SK-N-SH (cell line): Measurements from ENCODE around the gene TP53BP2. TPM values are rescaled to one million over a fixed set of nuclear protein-coding genes. Genes with fewer than 3 reads are reported as not detected.

ENCODE experiments used
- CTCF ChIA-PET: fragments of 300-600, 350-600 bp; formaldehyde crosslinking; extraction: SDS; loops from one replicate; lab custom pipeline; 2021; lab: Yijun Ruan, JAX
- POLR2A ChIA-PET: fragments of 350-600 bp; sonication (Branson Sonifier 250); formaldehyde crosslinking; extraction: SDS; loops from one replicate; lab custom pipeline; 2020; ENCODE audit warnings: antibody characterized with exemption, inconsistent platforms; lab: Yijun Ruan, JAX
- DNase-seq: peaks from one replicate; pipeline ENCODE4 v3.0.0; 2012
- H2AFZ ChIP-seq: fragments of 200-600 bp; sonication (generic); 2 replicates; pipeline ENCODE4 v1.8.1; 2016; ENCODE audit warnings: antibody characterized with exemption, mild to moderate bottlenecking, low read depth
- H3F3A ChIP-seq: fragments of 200-600 bp; sonication (generic); replicated peaks from 2 replicates; pipeline ENCODE3; 2016; ENCODE audit warnings: antibody characterized with exemption, mild to moderate bottlenecking; ENCODE audit not compliant: insufficient read depth
- H3K27ac ChIP-seq, 2 experiments: fragments of 200-500 bp in 1 of 2; fragments of 200-600 bp in 1 of 2; sonication (Bioruptor generic) in 1 of 2; sonication (generic), shearing (Covaris generic) in 1 of 2; 2 replicates each; pipeline versions ENCODE4 v1.5.1 to v1.6.1; 2014 to 2016; ENCODE audit warnings: low read depth in 2 of 2, inconsistent platforms in 1 of 2, low read length in 1 of 2, mild to moderate bottlenecking in 1 of 2, mixed read lengths in 1 of 2
- H3K27me3 ChIP-seq: fragments of 200-600 bp; sonication (generic), shearing (Covaris generic); 2 replicates; pipeline ENCODE4 v1.6.1; 2016; ENCODE audit warnings: mixed run types; ENCODE audit not compliant: insufficient read depth
- H3K36me3 ChIP-seq, 2 experiments: fragments of 200-500 bp in 1 of 2; fragments of 200-600 bp in 1 of 2; sonication (Bioruptor generic) in 1 of 2; sonication (generic) in 1 of 2; replicated peaks in 1 of 2; 2 replicates each; pipeline versions ENCODE3 to v1.5.1; 2014 to 2016; ENCODE audit warnings: low read length in 1 of 2, mild to moderate bottlenecking in 1 of 2; ENCODE audit not compliant: insufficient read depth in 2 of 2, control insufficient read depth in 1 of 2
- H3K4me1 ChIP-seq, 2 experiments: fragments of 200-500 bp in 1 of 2; fragments of 200-600 bp in 1 of 2; sonication (Bioruptor generic) in 1 of 2; sonication (generic), shearing (Covaris generic) in 1 of 2; 2 replicates each; pipeline versions ENCODE4 v1.5.1 to v1.6.1; 2014 to 2016; ENCODE audit warnings: low read depth in 1 of 2, low read length in 1 of 2, mixed run types in 1 of 2; ENCODE audit not compliant: insufficient read depth in 2 of 2, control insufficient read depth in 1 of 2
- H3K4me2 ChIP-seq: fragments of 200-600 bp; sonication (generic), shearing (Covaris generic); 2 replicates; pipeline ENCODE4 v1.6.1; 2017; ENCODE audit warnings: mixed run types
- H3K4me3 ChIP-seq, 2 experiments: fragments of 200-500 bp in 1 of 2; fragments of 200-600 bp in 1 of 2; sonication (Bioruptor generic) in 1 of 2; sonication (generic), shearing (Covaris generic) in 1 of 2; 2 replicates each; pipeline versions ENCODE4 v1.5.1 to v1.8.1; 2014 to 2016; ENCODE audit warnings: low read depth in 2 of 2, inconsistent platforms in 1 of 2, low read length in 1 of 2, mild to moderate bottlenecking in 1 of 2, mixed read lengths in 1 of 2, moderate library complexity in 1 of 2
- H3K79me2 ChIP-seq: fragments of 200-600 bp; sonication (generic); 2 replicates; pipeline ENCODE4 v1.8.1; 2017; ENCODE audit warnings: mild to moderate bottlenecking; ENCODE audit not compliant: insufficient read depth
- H3K9ac ChIP-seq: fragments of 200-600 bp; sonication (generic); 2 replicates; pipeline ENCODE4 v1.6.1; 2017; ENCODE audit warnings: mixed run types
- H3K9me2 ChIP-seq: fragments of 200-600 bp; sonication (generic); 2 replicates; pipeline ENCODE4 v1.6.1; 2017; ENCODE audit warnings: mixed run types
- H3K9me3 ChIP-seq: fragments of 200-600 bp; sonication (generic); 2 replicates; pipeline ENCODE4 v1.6.1; 2017; ENCODE audit warnings: mixed run types, mild to moderate bottlenecking, moderate library complexity
- H4K20me1 ChIP-seq: fragments of 200-600 bp; sonication (generic); 2 replicates; pipeline ENCODE4 v1.6.1; 2017; ENCODE audit warnings: mild to moderate bottlenecking, mixed run types; ENCODE audit not compliant: insufficient read depth
- EP300 ChIP-seq, 2 experiments: IDR thresholded peaks; 2 replicates each; pipeline versions ENCODE4 v1.4.0 to v1.6.1; 2012; ENCODE audit warnings: borderline replicate concordance in 1 of 2, low read depth in 1 of 2, low read length in 1 of 2
- FOXJ3 ChIP-seq: sonication (generic); formaldehyde crosslinking; IDR thresholded peaks from 2 replicates; pipeline ENCODE4 v1.5.1; 2020; ENCODE audit warnings: mild to moderate bottlenecking, missing genetic modification reagents
- GATA2 ChIP-seq: sonication (generic); formaldehyde crosslinking; IDR thresholded peaks from 2 replicates; pipeline ENCODE4 v1.5.0; 2020; ENCODE audit warnings: mild to moderate bottlenecking, missing genetic modification reagents
- MEF2A ChIP-seq: IDR thresholded peaks from 2 replicates; pipeline ENCODE4 v1.4.0; 2012; ENCODE audit warnings: low read depth, borderline replicate concordance
- MXI1 ChIP-seq: IDR thresholded peaks from 2 replicates; pipeline ENCODE4 v1.6.1; 2012; ENCODE audit warnings: mild to moderate bottlenecking, low read depth, low read length, improper control_type of control experiment
- POLR2AphosphoS5 ChIP-seq: IDR thresholded peaks from 2 replicates; pipeline ENCODE4 v1.6.1; 2012; ENCODE audit warnings: low read depth, low read length
- RCOR1 ChIP-seq: fragments of 150-350 bp; IDR thresholded peaks from 2 replicates; pipeline ENCODE4 v1.6.1; 2017; ENCODE audit warnings: antibody characterized with exemption, low read length
- SIN3A ChIP-seq: IDR thresholded peaks from 2 replicates; pipeline ENCODE4 v1.6.1; 2012; ENCODE audit warnings: low read depth, mild to moderate bottlenecking, low read length, moderate library complexity, borderline replicate concordance
- SMC3 ChIP-seq: IDR thresholded peaks from 2 replicates; pipeline ENCODE4 v1.6.1; 2012; ENCODE audit warnings: low read depth, low read length, improper control_type of control experiment
- TEAD4 ChIP-seq: IDR thresholded peaks from 2 replicates; pipeline ENCODE4 v1.4.0; 2012; ENCODE audit warnings: mild to moderate bottlenecking, borderline replicate concordance; ENCODE audit not compliant: insufficient read depth
- YY1 ChIP-seq: IDR thresholded peaks from 2 replicates; pipeline ENCODE4 v1.4.0; 2012; ENCODE audit warnings: low read depth, mild to moderate bottlenecking
- ZBTB33 ChIP-seq: IDR thresholded peaks from 2 replicates; pipeline ENCODE4 v1.4.0; 2012; ENCODE audit warnings: low read depth, borderline replicate concordance
- WGBS: methylation state at CpG from one replicate; pipeline ENCODE4 v1.1.6; 2017; ENCODE audit warnings: low lambda C conversion rate; 5-methylcytosine and 5-hydroxymethylcytosine counted together
- polyA plus RNA-seq, 3 experiments: library from polyadenylated mRNA; depleted of rRNA; stranded (reverse); fragments of >200 nt; gene quantifications; 2 replicates each; pipeline ENCODE4 v1.2.3, GENCODE V29; 2012

Gene TP53BP2
- polyA plus RNA-seq, 1 of the 3 experiments (the other 2 are of a cell fraction), result 11.4 TPM

- Histone ChIP-seq H3K79me2 (peaks cover 58% of the 10 kb centered on the region), H2AFZ (no peak overlapping the region), H3K4me3 (peak overlapping the region; percentile 81 to 94), H3K9ac (peak overlapping the region; percentile 82), H3K27me3 (no peaks in the 10 kb centered on the region), H3K4me1 (peaks cover 13 to 22% of the 10 kb centered on the region in 2 experiments; a peak in 3 of 4 replicates), H3F3A (peaks cover 19% of the 10 kb centered on the region), H3K9me3 (no peaks in the 10 kb centered on the region), H3K36me3 (no peaks in the 10 kb centered on the region), H3K4me2 (peak overlapping the region; percentile 84), H4K20me1 (peaks cover 41% of the 10 kb centered on the region), H3K27ac (peak overlapping the region; percentile 86 to 98), H3K9me2 (no peaks in the 10 kb centered on the region)
- CTCF ChIA-PET, result interaction anchor here (0.6 to 3.7 kb wide), 11 partner anchors 9 to 511 kb away, joined by 3 to 18 read pairs (median 5); no protein-coding TSS in a partner anchor
- under 1% methylated on average over 29 of the region's 69 CpGs for WGBS
- TF ChIP-seq EP300 (IDR thresholded peaks at IDR 0.05; ENCODE audit: borderline replicate concordance in 1 of 2, low read depth in 1 of 2, low read length in 1 of 2) (no peak), GATA2 (CRISPR knock-in tag) (no peak), MXI1 (peak; percentile 12; the same call in 1 of the 2 replicates), RCOR1 (no peak), SMC3 (no peak), TEAD4 (no peak), MEF2A (no peak)
- POLR2A ChIA-PET, result interaction anchor here (0.6 to 1.8 kb wide), 10 partner anchors 10 to 65 kb away, joined by 3 to 8 read pairs (median 4); no protein-coding TSS in a partner anchor
- DNase-seq, result no peak
Measured at GRCh38 chr1:223845037-223845809, 524 bp downstream of the TP53BP2 start.

- Histone ChIP-seq H2AFZ (no peak overlapping the region), H3K27ac (peak overlapping the region; percentile 86 to 98), H3K9ac (peak overlapping the region; percentile 82), H4K20me1 (peaks cover 45% of the 10 kb centered on the region), H3K27me3 (no peaks in the 10 kb centered on the region), H3F3A (peaks cover 19% of the 10 kb centered on the region), H3K4me1 (peaks cover 13 to 22% of the 10 kb centered on the region in 2 experiments; a peak in 3 of 4 replicates), H3K9me3 (no peaks in the 10 kb centered on the region), H3K9me2 (no peaks in the 10 kb centered on the region), H3K4me3 (peak overlapping the region; percentile 81 to 94)
- CTCF ChIA-PET, result interaction anchor here (0.8 to 3.7 kb wide), 7 partner anchors 8 to 95 kb away, joined by 3 to 18 read pairs (median 12); no protein-coding TSS in a partner anchor
- peak; percentile 30 for DNase-seq
- POLR2A ChIA-PET, result interaction anchor here (1.3 kb wide), 1 partner anchor 13 kb away, joined by 4 read pairs; no protein-coding TSS in a partner anchor
- whole genome bisulfite sequencing, result 0% methylated on average over 9 of the region's 9 CpGs
- TF ChIP-seq EP300 (IDR thresholded peaks at IDR 0.05; ENCODE audit: borderline replicate concordance in 1 of 2, low read depth in 1 of 2, low read length in 1 of 2) (no peak), POLR2AphosphoS5 (no peak), ZBTB33 (no peak), YY1 (no peak), SIN3A (no peak), FOXJ3 (CRISPR knock-in tag) (no peak)
- TF ChIP-seq, all 33 proteins: peak for 0
- Histone ChIP-seq H3K36me3 (no peaks in the 10 kb centered on the region), H3K79me2 (peaks cover 64% of the 10 kb centered on the region), H3K4me2 (peak overlapping the region; percentile 84)
Measured at GRCh38 chr1:223844787-223845036, 1.0 kb downstream of the TP53BP2 start.
